ENCODE results near the gene NEK11. TPM values are rescaled to one million over a fixed set of nuclear protein-coding genes. Genes with fewer than 3 reads are reported as not detected.
A peak's percentile ranks its signal among the peaks of the same experiment; 100 is the strongest.

NEK11 gene
- total and polyA plus RNA-seq, 9 donors = 6.3 to 11.5 (median 7.5) TPM

- Histone ChIP-seq H3K4me1 (ENCODE audit: control insufficient read depth, insufficient read depth, low read length) (no peaks in the 10 kb centered on the region), H3K27ac (ENCODE audit: low read length) (no peak overlapping the region), H3K9me3 (replicated peaks; ENCODE audit: control insufficient read depth, low read depth, low read length) (no peaks in the 10 kb centered on the region), H3K36me3 (ENCODE audit: control insufficient read depth, insufficient read depth, low read length) (no peaks in the 10 kb centered on the region), H3K27me3 (ENCODE audit: control insufficient read depth, insufficient read depth, low read length) (no peaks in the 10 kb centered on the region), H3K4me3 (ENCODE audit: low read length) (no peak overlapping the region)
- DNase-seq = no peak
- WGBS (ENCODE audit: insufficient coverage) = no CpG with 5 or more reads among the region's 1 CpG
These were observed 83.4 kb downstream of the NEK11 start for GRCh38 chr3:131110087-131110486.

- no peak for DNase-seq
- no peaks in the 10 kb centered on the region for H3K4me1 ChIP-seq (ENCODE audit: control insufficient read depth, insufficient read depth, low read length)
- WGBS (ENCODE audit: insufficient coverage) = 92% methylated on average over 2 of the region's 3 CpGs
- no peaks in the 10 kb centered on the region for H3K9me3 ChIP-seq (replicated peaks; ENCODE audit: control insufficient read depth, low read depth, low read length)
- no peaks in the 10 kb centered on the region for H3K27me3 ChIP-seq (ENCODE audit: control insufficient read depth, insufficient read depth, low read length)
- H3K4me3 ChIP-seq (ENCODE audit: low read length) = no peak overlapping the region
- H3K27ac ChIP-seq (ENCODE audit: low read length) = no peak overlapping the region
- no peaks in the 10 kb centered on the region for H3K36me3 ChIP-seq (ENCODE audit: control insufficient read depth, insufficient read depth, low read length)
These were observed 87.6 kb downstream of the NEK11 start for GRCh38 chr3:131114256-131114655.

DNA sequence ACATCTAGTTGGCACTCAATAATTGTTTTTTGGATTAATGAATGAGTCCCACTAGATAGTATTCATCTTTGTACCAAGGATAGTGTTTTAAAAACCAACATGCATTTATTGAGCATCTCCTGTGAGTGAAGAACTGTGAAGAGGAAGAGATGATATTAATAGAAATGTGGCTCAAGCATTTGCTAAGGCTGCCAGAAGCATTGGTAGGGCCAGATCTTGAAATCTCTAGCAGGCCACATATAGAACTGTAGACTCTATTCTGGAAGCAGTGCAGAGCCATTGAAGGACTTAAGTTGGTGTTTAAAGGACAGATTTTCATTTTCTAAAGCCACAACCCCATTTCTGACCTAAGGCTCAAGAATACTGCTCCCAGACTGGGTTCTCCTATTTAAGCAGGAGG lies 99.0 kb downstream of the NEK11 start:
- Histone ChIP-seq H3K9me3 (replicated peaks; ENCODE audit: control insufficient read depth, low read depth, low read length) (no peaks in the 10 kb centered on the region), H3K27me3 (ENCODE audit: control insufficient read depth, insufficient read depth, low read length) (no peaks in the 10 kb centered on the region), H3K4me1 (ENCODE audit: control insufficient read depth, insufficient read depth, low read length) (no peaks in the 10 kb centered on the region), H3K36me3 (ENCODE audit: control insufficient read depth, insufficient read depth, low read length) (no peaks in the 10 kb centered on the region), H3K4me3 (ENCODE audit: low read length) (no peak overlapping the region), H3K27ac (ENCODE audit: low read length) (no peak overlapping the region)
- no peak for DNase-seq

GRCh38 chr3:131140891-131141290 lies 114.2 kb downstream of the NEK11 start:
- Histone ChIP-seq H3K36me3 (ENCODE audit: control insufficient read depth, insufficient read depth, low read length) (peaks cover 3% of the 10 kb centered on the region), H3K4me1 (ENCODE audit: control insufficient read depth, insufficient read depth, low read length) (no peaks in the 10 kb centered on the region), H3K27ac (ENCODE audit: low read length) (no peak overlapping the region), H3K4me3 (ENCODE audit: low read length) (no peak overlapping the region), H3K9me3 (replicated peaks; ENCODE audit: control insufficient read depth, low read depth, low read length) (peaks cover 2% of the 10 kb centered on the region), H3K27me3 (ENCODE audit: control insufficient read depth, insufficient read depth, low read length) (no peaks in the 10 kb centered on the region)
- no CpG with 5 or more reads among the region's 1 CpG for WGBS (ENCODE audit: insufficient coverage)
- DNase-seq = no peak

- H3K4me3 ChIP-seq (ENCODE audit: low read length) = no peak overlapping the region
- peaks cover 3% of the 10 kb centered on the region for H3K36me3 ChIP-seq (ENCODE audit: control insufficient read depth, insufficient read depth, low read length)
- 100% methylated on average over 1 of the region's 2 CpGs for WGBS (ENCODE audit: insufficient coverage)
- no peaks in the 10 kb centered on the region for H3K27me3 ChIP-seq (ENCODE audit: control insufficient read depth, insufficient read depth, low read length)
- H3K4me1 ChIP-seq (ENCODE audit: control insufficient read depth, insufficient read depth, low read length) = no peaks in the 10 kb centered on the region
- H3K9me3 ChIP-seq (replicated peaks; ENCODE audit: control insufficient read depth, low read depth, low read length) = peaks cover 2% of the 10 kb centered on the region
- DNase-seq = no peak
- H3K27ac ChIP-seq (ENCODE audit: low read length) = no peak overlapping the region
These were observed 115.1 kb downstream of the NEK11 start for GRCh38 chr3:131141770-131142169.

DNA sequence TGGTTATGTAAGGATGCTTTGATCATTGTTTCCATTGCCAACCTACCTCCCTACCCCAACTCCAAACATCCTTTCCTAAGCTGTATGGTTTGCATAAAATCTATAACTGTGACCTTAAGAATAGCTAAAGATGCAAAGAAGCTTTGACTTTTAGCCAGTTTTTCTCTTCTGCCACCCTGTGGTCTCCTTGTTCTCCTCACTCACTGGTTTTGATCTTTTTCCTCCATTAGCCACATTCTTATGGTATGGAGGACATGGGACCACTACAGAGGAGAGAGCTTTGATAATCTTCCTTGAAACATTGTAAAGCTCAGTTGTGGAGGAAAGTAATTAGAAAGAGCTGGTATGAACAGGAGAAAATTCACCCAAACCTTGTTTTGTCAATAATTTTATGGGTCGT lies 115.9 kb downstream of the NEK11 start:
- H3K4me1 ChIP-seq (ENCODE audit: control insufficient read depth, insufficient read depth, low read length) = no peaks in the 10 kb centered on the region
- H3K9me3 ChIP-seq (replicated peaks; ENCODE audit: control insufficient read depth, low read depth, low read length) = peaks cover 2% of the 10 kb centered on the region
- DNase-seq = peak; percentile 4
- no CpG with 5 or more reads among the region's 1 CpG for WGBS (ENCODE audit: insufficient coverage)
- no peak overlapping the region for H3K27ac ChIP-seq (ENCODE audit: low read length)
- no peaks in the 10 kb centered on the region for H3K27me3 ChIP-seq (ENCODE audit: control insufficient read depth, insufficient read depth, low read length)
- no peaks in the 10 kb centered on the region for H3K36me3 ChIP-seq (ENCODE audit: control insufficient read depth, insufficient read depth, low read length)
- H3K4me3 ChIP-seq (ENCODE audit: low read length) = no peak overlapping the region

DNA sequence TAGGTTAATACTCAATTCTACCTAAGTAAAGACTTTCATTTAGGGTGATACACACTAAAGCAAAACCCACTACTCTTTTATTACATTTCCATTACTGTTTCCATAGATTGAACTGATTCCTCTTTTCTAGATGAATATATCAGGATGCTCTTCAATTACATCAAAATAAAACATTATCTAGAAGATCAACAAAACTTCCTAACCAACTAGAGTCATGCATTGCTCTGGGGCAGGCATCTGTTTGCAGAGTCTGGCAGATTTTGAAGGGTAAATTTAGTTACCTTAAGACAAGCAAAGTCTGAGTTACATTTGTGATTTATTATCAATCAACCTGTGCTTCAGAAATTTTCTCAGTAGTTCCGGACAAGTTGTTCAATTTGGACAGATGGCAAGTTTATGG lies 117.1 kb downstream of the NEK11 start:
- Histone ChIP-seq H3K36me3 (ENCODE audit: control insufficient read depth, insufficient read depth, low read length) (no peaks in the 10 kb centered on the region), H3K4me3 (ENCODE audit: low read length) (no peak overlapping the region), H3K27ac (ENCODE audit: low read length) (no peak overlapping the region), H3K4me1 (ENCODE audit: control insufficient read depth, insufficient read depth, low read length) (no peaks in the 10 kb centered on the region), H3K9me3 (replicated peaks; ENCODE audit: control insufficient read depth, low read depth, low read length) (peaks cover 2% of the 10 kb centered on the region), H3K27me3 (ENCODE audit: control insufficient read depth, insufficient read depth, low read length) (no peaks in the 10 kb centered on the region)
- WGBS (ENCODE audit: insufficient coverage) = no CpG with 5 or more reads among the region's 1 CpG
- DNase-seq = no peak

- no peak overlapping the region for H3K4me3 ChIP-seq (ENCODE audit: low read length)
These were observed 120.9 kb downstream of the NEK11 start for GRCh38 chr3:131147534-131147933.

GRCh38 chr3:131158434-131158833 lies 131.8 kb downstream of the NEK11 start:
- H3K27me3 ChIP-seq (ENCODE audit: control insufficient read depth, insufficient read depth, low read length) = no peaks in the 10 kb centered on the region
- 98% methylated on average over 4 of the region's 4 CpGs for WGBS (ENCODE audit: insufficient coverage)
- H3K27ac ChIP-seq (ENCODE audit: low read length) = no peak overlapping the region
- H3K4me1 ChIP-seq (ENCODE audit: control insufficient read depth, insufficient read depth, low read length) = no peaks in the 10 kb centered on the region
- no peaks in the 10 kb centered on the region for H3K36me3 ChIP-seq (ENCODE audit: control insufficient read depth, insufficient read depth, low read length)
- no peak overlapping the region for H3K4me3 ChIP-seq (ENCODE audit: low read length)
- no peak for DNase-seq
- no peaks in the 10 kb centered on the region for H3K9me3 ChIP-seq (replicated peaks; ENCODE audit: control insufficient read depth, low read depth, low read length)

More at GRCh38 chr3:131147534-131147933, 120.9 kb downstream of the NEK11 start:
- H3K9me3 ChIP-seq (replicated peaks; ENCODE audit: control insufficient read depth, low read depth, low read length) = no peaks in the 10 kb centered on the region
- H3K27ac ChIP-seq (ENCODE audit: low read length) = no peak overlapping the region
- H3K36me3 ChIP-seq (ENCODE audit: control insufficient read depth, insufficient read depth, low read length) = no peaks in the 10 kb centered on the region
- no peaks in the 10 kb centered on the region for H3K27me3 ChIP-seq (ENCODE audit: control insufficient read depth, insufficient read depth, low read length)
- DNase-seq = no peak
- no peaks in the 10 kb centered on the region for H3K4me1 ChIP-seq (ENCODE audit: control insufficient read depth, insufficient read depth, low read length)
- no CpG with 5 or more reads among the region's 3 CpGs for WGBS (ENCODE audit: insufficient coverage)

DNA sequence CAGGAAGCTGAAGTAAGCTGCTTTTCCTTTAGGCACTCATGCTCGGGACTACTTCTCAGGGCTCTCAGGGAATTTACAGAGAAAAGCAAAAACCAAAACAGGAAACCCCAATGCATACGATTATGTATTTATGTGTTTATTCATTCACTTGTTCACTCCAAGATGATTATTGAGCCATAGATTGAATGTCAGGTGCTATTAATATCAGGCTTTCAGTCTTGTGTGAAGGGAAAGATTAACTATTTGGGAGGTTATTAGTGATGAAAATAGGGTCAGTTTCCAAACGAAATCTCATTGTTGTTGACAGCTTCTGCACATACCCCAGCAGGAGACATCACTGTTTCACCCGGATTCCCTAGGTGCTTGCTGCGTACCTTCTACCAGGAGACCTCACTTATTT lies 135.8 kb downstream of the NEK11 start:
- DNase-seq = no peak
- no peak overlapping the region for H3K4me3 ChIP-seq (ENCODE audit: low read length)
- no peaks in the 10 kb centered on the region for H3K36me3 ChIP-seq (ENCODE audit: control insufficient read depth, insufficient read depth, low read length)
- H3K4me1 ChIP-seq (ENCODE audit: control insufficient read depth, insufficient read depth, low read length) = no peaks in the 10 kb centered on the region
- H3K9me3 ChIP-seq (replicated peaks; ENCODE audit: control insufficient read depth, low read depth, low read length) = no peaks in the 10 kb centered on the region
- H3K27ac ChIP-seq (ENCODE audit: low read length) = no peak overlapping the region
- WGBS (ENCODE audit: insufficient coverage) = no CpG with 5 or more reads among the region's 5 CpGs
- no peaks in the 10 kb centered on the region for H3K27me3 ChIP-seq (ENCODE audit: control insufficient read depth, insufficient read depth, low read length)

- H3K27me3 ChIP-seq (ENCODE audit: control insufficient read depth, insufficient read depth, low read length) = no peaks in the 10 kb centered on the region
- DNase-seq = no peak
- H3K4me1 ChIP-seq (ENCODE audit: control insufficient read depth, insufficient read depth, low read length) = no peaks in the 10 kb centered on the region
- peaks cover 2% of the 10 kb centered on the region for H3K36me3 ChIP-seq (ENCODE audit: control insufficient read depth, insufficient read depth, low read length)
- no peak overlapping the region for H3K4me3 ChIP-seq (ENCODE audit: low read length)
- WGBS (ENCODE audit: insufficient coverage) = 91% methylated on average over 1 of the region's 1 CpG
- H3K27ac ChIP-seq (ENCODE audit: low read length) = no peak overlapping the region
- H3K9me3 ChIP-seq (replicated peaks; ENCODE audit: control insufficient read depth, low read depth, low read length) = no peaks in the 10 kb centered on the region
These were observed 141.2 kb downstream of the NEK11 start for GRCh38 chr3:131167867-131168266.
